Ramos (cell line): ENCODE results near the gene IL31.

Source experiments
- in situ Hi-C: fragments of 300-500 bp; cut with MboI; formaldehyde crosslinking; loops from one replicate; pipeline ENCODE4 v1.14.3; 2022; ENCODE audit warnings: low sequenced_read_pairs; ENCODE audit not compliant: unreplicated experiment

IL31 gene

GRCh38 chr12:122133192-122133950 is 40.6 kb downstream of the IL31 start:
- in situ Hi-C loops, result no loop called here

- in situ Hi-C loops, result no loop called here
These were observed 43.9 kb downstream of the IL31 start for GRCh38 chr12:122130150-122130549.

GRCh38 chr12:122129131-122129530 is 44.9 kb downstream of the IL31 start:
- in situ Hi-C loops, result loop anchor here (5.0 kb wide), 2 partner anchors 72 to 217 kb away; no protein-coding TSS in a partner anchor

- in situ Hi-C loops, result loop anchor here (5.0 kb wide), 2 partner anchors 71 to 216 kb away; no protein-coding TSS in a partner anchor
These were observed 45.5 kb downstream of the IL31 start for GRCh38 chr12:122128481-122128880.

- in situ Hi-C loops, result loop anchor here (5.0 kb wide), 2 partner anchors 71 to 216 kb away; no protein-coding TSS in a partner anchor
These were observed 46.2 kb downstream of the IL31 start for GRCh38 chr12:122127839-122128238.

- in situ Hi-C loops, result loop anchor here (5.0 kb wide), 2 partner anchors 70 to 215 kb away; no protein-coding TSS in a partner anchor
These were observed 47.1 kb downstream of the IL31 start for GRCh38 chr12:122126713-122127597.

- in situ Hi-C loops, result loop anchor here (5.0 kb wide), 2 partner anchors 69 to 214 kb away; no protein-coding TSS in a partner anchor
These were observed 47.7 kb downstream of the IL31 start for GRCh38 chr12:122126342-122126635.

GRCh38 chr12:122125452-122126341 is 48.3 kb downstream of the IL31 start:
- in situ Hi-C loops, result loop anchor here (5.0 kb wide), 2 partner anchors 68 to 213 kb away; no protein-coding TSS in a partner anchor

- in situ Hi-C loops, result no loop called here
These were observed 49.7 kb downstream of the IL31 start for GRCh38 chr12:122124370-122124769.

- in situ Hi-C loops, result no loop called here
These were observed 50.3 kb downstream of the IL31 start for GRCh38 chr12:122123761-122124145.

- in situ Hi-C loops, result no loop called here
These were observed 50.8 kb downstream of the IL31 start for GRCh38 chr12:122123051-122123760.
